Measurements from ENCODE around the gene YKT6.

The YKT6 gene

GRCh38 chr7:44232396-44232795, 31.6 kb downstream of the YKT6 start:
- no peak for DNase-seq (ENCODE audit: low read depth in 2 of 2)
- TF ChIP-seq CTCF (IDR thresholded peaks at IDR 0.05; ENCODE audit: low read depth, low read length), result no peak
- no peak overlapping the region for H3K4me3 ChIP-seq (replicated peaks in 1 of 2; ENCODE audit: low read depth in 2 of 2, low read length in 2 of 2)

- H3K4me3 ChIP-seq (replicated peaks in 1 of 2; ENCODE audit: low read depth in 2 of 2, low read length in 2 of 2), result no peak overlapping the region
- TF ChIP-seq CTCF (IDR thresholded peaks at IDR 0.05; ENCODE audit: low read depth, low read length), result no peak
- no peak for DNase-seq (ENCODE audit: low read depth in 2 of 2)
Observed at GRCh38 chr7:44232901-44233715, 32.3 kb downstream of the YKT6 start.

GRCh38 chr7:44235066-44235465, 34.3 kb downstream of the YKT6 start:
- TF ChIP-seq CTCF (IDR thresholded peaks at IDR 0.05; ENCODE audit: low read depth, low read length), result no peak
- no peak for DNase-seq (ENCODE audit: low read depth in 2 of 2)

GRCh38 chr7:44235582-44236332, 35.0 kb downstream of the YKT6 start:
- no peak for DNase-seq (ENCODE audit: low read depth in 2 of 2)
- no peak for TF ChIP-seq CTCF (IDR thresholded peaks at IDR 0.05; ENCODE audit: low read depth, low read length)
- no peak overlapping the region for H3K4me3 ChIP-seq (replicated peaks in 1 of 2; ENCODE audit: low read depth in 2 of 2, low read length in 2 of 2)

More at GRCh38 chr7:44235066-44235465, 34.3 kb downstream of the YKT6 start:
- no peak overlapping the region for H3K4me3 ChIP-seq (replicated peaks in 1 of 2; ENCODE audit: low read depth in 2 of 2, low read length in 2 of 2)

GRCh38 chr7:44236333-44236728, 35.6 kb downstream of the YKT6 start:
- no peak overlapping the region for H3K4me3 ChIP-seq (replicated peaks in 1 of 2; ENCODE audit: low read depth in 2 of 2, low read length in 2 of 2)

GRCh38 chr7:44237696-44238095, 36.9 kb downstream of the YKT6 start:
- H3K4me3 ChIP-seq (replicated peaks in 1 of 2; ENCODE audit: low read depth in 2 of 2, low read length in 2 of 2), result no peak overlapping the region
- no peak for TF ChIP-seq CTCF (IDR thresholded peaks at IDR 0.05; ENCODE audit: low read depth, low read length)
- DNase-seq (ENCODE audit: low read depth in 2 of 2), result no peak

More at GRCh38 chr7:44236333-44236728, 35.6 kb downstream of the YKT6 start:
- no peak for TF ChIP-seq CTCF (IDR thresholded peaks at IDR 0.05; ENCODE audit: low read depth, low read length)
- no peak for DNase-seq (ENCODE audit: low read depth in 2 of 2)
